Measurements from ENCODE around the gene POLR2E.
A peak's percentile ranks its signal among the peaks of the same experiment; 100 is the strongest.

Gene POLR2E

GRCh38 chr19:1040476-1041271 is 54.5 kb downstream of the POLR2E start:
- TF ChIP-seq CTCF (IDR thresholded peaks at IDR 0.05), result no peak
- Histone ChIP-seq H3K27ac (peak overlapping the region in 1 of 2 donors; percentile 62), H3K4me3 (peak overlapping the region; percentile 71)
- DNase-seq (ENCODE audit: low spot score), result no peak

GRCh38 chr19:1039646-1040475 is 55.3 kb downstream of the POLR2E start, which contains the start of gene ABCA7:
TSS of gene ABCA7 (plus strand) at chr19:1040107. CDS start at chr19:1041362, 1,255 bp downstream.
- Histone ChIP-seq H3K4me3 (peak within 1 kb of the TSS; percentile 71), H3K27ac (peak within 1 kb of the TSS; percentile 9 to 62)
- TF ChIP-seq CTCF (IDR thresholded peaks at IDR 0.05), result no peak

GRCh38 chr19:1038978-1039645 is 56.1 kb downstream of the POLR2E start:
- DNase-seq (ENCODE audit: low spot score), result no peak
- peak overlapping the region; percentile 71 for H3K4me3 ChIP-seq
- peak overlapping the region; percentile 9 to 62 for H3K27ac ChIP-seq
- TF ChIP-seq CTCF (IDR thresholded peaks at IDR 0.05), result no peak

More at GRCh38 chr19:1039646-1040475, 55.3 kb downstream of the POLR2E start, which contains the start of gene ABCA7:
- DNase-seq (ENCODE audit: low spot score), result peak; percentile 96

DNA sequence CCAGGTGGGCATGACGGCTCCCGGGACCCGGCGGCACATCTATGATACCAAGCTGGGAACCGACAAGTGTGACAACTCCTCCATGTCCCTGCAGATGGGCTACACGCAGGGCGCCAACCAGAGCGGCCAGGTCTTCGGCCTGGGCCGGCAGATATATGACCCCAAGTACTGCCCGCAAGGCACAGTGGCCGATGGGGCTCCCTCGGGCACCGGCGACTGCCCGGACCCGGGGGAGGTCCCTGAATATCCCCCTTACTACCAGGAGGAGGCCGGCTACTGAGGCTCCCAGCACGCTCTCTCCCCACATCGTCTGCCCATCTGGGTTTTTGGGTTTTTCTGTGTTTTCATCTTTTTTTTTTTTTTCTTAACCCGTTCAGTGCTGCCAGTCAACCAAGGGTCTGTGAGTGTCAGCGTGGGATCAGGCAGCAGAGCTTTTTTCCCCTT is 57.5 kb downstream of the POLR2E start:
- Histone ChIP-seq H3K4me3 (no peak overlapping the region), H3K27ac (peak overlapping the region in 1 of 2 donors; percentile 62)
- no peak for TF ChIP-seq CTCF (IDR thresholded peaks at IDR 0.05)
- DNase-seq (ENCODE audit: low spot score), result no peak

All from coronary artery (tissue), 2 donors.